ENCODE measurements around the gene NPR3.

Gene NPR3

GRCh38 chr5:32712481-32713360 lies 1.6 kb downstream of the NPR3 start:
- DNase-seq: no peak

GRCh38 chr5:32713361-32713769 lies 2.2 kb downstream of the NPR3 start:
- DNase-seq: no peak

GRCh38 chr5:32713770-32714381 lies 2.8 kb downstream of the NPR3 start:
- DNase-seq: no peak

- no peak for DNase-seq
These were observed 3.7 kb downstream of the NPR3 start for GRCh38 chr5:32714836-32715235.

- no peak for DNase-seq
These were observed 9.2 kb downstream of the NPR3 start for GRCh38 chr5:32720300-32720699.

- no peak for DNase-seq
These were observed 10.5 kb downstream of the NPR3 start for GRCh38 chr5:32721626-32722025.

- no peak for DNase-seq
These were observed 11.8 kb downstream of the NPR3 start for GRCh38 chr5:32722957-32723356.

- no peak for DNase-seq
These were observed 13.4 kb downstream of the NPR3 start for GRCh38 chr5:32724526-32724925.

GRCh38 chr5:32726086-32726557 lies 15.0 kb downstream of the NPR3 start:
- DNase-seq: no peak

- no peak for DNase-seq
These were observed 18.5 kb downstream of the NPR3 start for GRCh38 chr5:32729651-32730050.

- DNase-seq: no peak
These were observed 22.6 kb downstream of the NPR3 start for GRCh38 chr5:32733590-32734340.

GRCh38 chr5:32734827-32735378 lies 23.8 kb downstream of the NPR3 start:
- DNase-seq: no peak

GRCh38 chr5:32735512-32735911 lies 24.4 kb downstream of the NPR3 start:
- DNase-seq: no peak

- DNase-seq: no peak
These were observed 25.7 kb downstream of the NPR3 start for GRCh38 chr5:32736842-32737241.

GRCh38 chr5:32740651-32741050 lies 29.5 kb downstream of the NPR3 start:
- no peak for DNase-seq

- DNase-seq: no peak
These were observed 34.2 kb downstream of the NPR3 start for GRCh38 chr5:32745317-32745716.

- DNase-seq: no peak
These were observed 41.3 kb downstream of the NPR3 start for GRCh38 chr5:32752411-32752810.

GRCh38 chr5:32753051-32753450 lies 41.9 kb downstream of the NPR3 start:
- no peak for DNase-seq

GRCh38 chr5:32753765-32754164 lies 42.6 kb downstream of the NPR3 start:
- no peak for DNase-seq

GRCh38 chr5:32754284-32754683 lies 43.2 kb downstream of the NPR3 start:
- DNase-seq: no peak

GRCh38 chr5:32760091-32760509 lies 49.0 kb downstream of the NPR3 start:
- DNase-seq: no peak

GRCh38 chr5:32765266-32765665 lies 54.1 kb downstream of the NPR3 start:
- no peak for DNase-seq

GRCh38 chr5:32767948-32768467 lies 56.9 kb downstream of the NPR3 start:
- no peak for DNase-seq
